ENCODE data around the gene TNFAIP8L1. TPM values are rescaled to one million over a fixed set of nuclear protein-coding genes. Genes with fewer than 3 reads are reported as not detected.

Gene TNFAIP8L1
- total and polyA plus RNA-seq, 12 donors = 2.5 to 13.4 (median 6.1) TPM

GRCh38 chr19:4660993-4661392 lies 21.7 kb downstream of the TNFAIP8L1 start:
- peaks cover 3 to 92% (median 54%) of the 10 kb centered on the region in 9 donors for H3K36me3 ChIP-seq
- H3K9me3 ChIP-seq = peaks cover 0 to 16% (median 7%) of the 10 kb centered on the region in 11 donors
- TF ChIP-seq CTCF (IDR thresholded peaks at IDR 0.05) = no peak
- H3K27ac ChIP-seq = no peak overlapping the region
- H3K27me3 ChIP-seq = no peaks in the 10 kb centered on the region
- no peak for DNase-seq
- no peak overlapping the region for H3K4me3 ChIP-seq
- intact Hi-C loops (cut with DNase I) = no loop called here
- WGBS, 2 donors = 85 to 88% methylated on average over 4 of the region's 4 CpGs
- H3K4me1 ChIP-seq = peaks cover 0 to 3% (median 0%) of the 10 kb centered on the region in 9 donors
- no peak for ATAC-seq

GRCh38 chr19:4662020-4662695 lies 22.8 kb downstream of the TNFAIP8L1 start:
- Histone ChIP-seq H3K4me3 (no peak overlapping the region), H3K27me3 (no peaks in the 10 kb centered on the region), H3K27ac (no peak overlapping the region), H3K4me1 (peaks cover 0 to 5% (median 0%) of the 10 kb centered on the region in 9 donors), H3K9me3 (peaks cover 0 to 16% (median 7%) of the 10 kb centered on the region in 11 donors), H3K36me3 (peaks cover 3 to 92% (median 63%) of the 10 kb centered on the region in 9 donors)
- no peak for ATAC-seq
- no peak for DNase-seq
- TF ChIP-seq CTCF (IDR thresholded peaks at IDR 0.05) = no peak
- WGBS, 2 donors = 78 to 85% methylated on average over 20 of the region's 20 CpGs
- intact Hi-C loops (cut with DNase I) = no loop called here

- H3K36me3 ChIP-seq = peaks cover 3 to 92% (median 66%) of the 10 kb centered on the region in 9 donors
- WGBS, 2 donors = 94% methylated on average over 6 of the region's 6 CpGs
- peaks cover 0 to 13% (median 7%) of the 10 kb centered on the region in 11 donors for H3K9me3 ChIP-seq
- H3K4me3 ChIP-seq = no peak overlapping the region
- H3K4me1 ChIP-seq = peaks cover 0 to 11% (median 0%) of the 10 kb centered on the region in 9 donors
- ATAC-seq (no peak), DNase-seq (no peak)
- intact Hi-C loops (cut with DNase I) = no loop called here
- no peak overlapping the region for H3K27ac ChIP-seq
- H3K27me3 ChIP-seq = no peaks in the 10 kb centered on the region
- TF ChIP-seq CTCF (IDR thresholded peaks at IDR 0.05) = no peak
Observed at GRCh38 chr19:4662812-4663211, 23.5 kb downstream of the TNFAIP8L1 start.

GRCh38 chr19:4664642-4665041 lies 25.3 kb downstream of the TNFAIP8L1 start:
- ATAC-seq = no peak
- no peak for DNase-seq
- H3K36me3 ChIP-seq = peaks cover 0 to 87% (median 57%) of the 10 kb centered on the region in 9 donors

More at GRCh38 chr19:4664642-4665041, 25.3 kb downstream of the TNFAIP8L1 start:
- no peak overlapping the region for H3K27ac ChIP-seq
- peaks cover 7 to 28% (median 12%) of the 10 kb centered on the region in 9 donors for H3K4me1 ChIP-seq
- H3K9me3 ChIP-seq = no peaks in the 10 kb centered on the region
- TF ChIP-seq CTCF (IDR thresholded peaks at IDR 0.05) = no peak
- no peaks in the 10 kb centered on the region for H3K27me3 ChIP-seq
- no peak overlapping the region for H3K4me3 ChIP-seq
- intact Hi-C loops (cut with DNase I) = no loop called here
- WGBS, 2 donors = 89 to 90% methylated on average over 12 of the region's 12 CpGs

Measured in heart right ventricle (tissue), 16 donors.